Esophagus squamous epithelium (tissue), 4 donors: ENCODE measurements around the gene NLGN4X.

Experiments used
- CTCF ChIP-seq, 6 experiments: fragments of 450-650 bp in 4 of 6; fragments of 200-600 bp in 2 of 6; sonication (generic) in 2 of 6; IDR thresholded peaks; one replicate each; pipeline ENCODE4 v1.5.1; 2016 to 2019; ENCODE audit warnings: antibody characterized with exemption in 6 of 6, mild to moderate bottlenecking in 4 of 6, moderate library complexity in 4 of 6
- POLR2A ChIP-seq, 4 donors: fragments of 450-650 bp; IDR thresholded peaks; one replicate each; pipeline ENCODE4 v1.6.1; 2017; ENCODE audit warnings: antibody characterized with exemption in 4 of 4, mild to moderate bottlenecking in 4 of 4, moderate library complexity in 3 of 4

- TF ChIP-seq CTCF (IDR thresholded peaks at IDR 0.05) (no peak), POLR2A (IDR thresholded peaks at IDR 0.05) (no peak)
Measured at GRCh38 chrX:6210230-6210629, 18.4 kb downstream of the NLGN4X start.
